ENCODE data around the gene BCAS3.
"Not testable (repeated sequence)": the region's sequence is repeated elsewhere in the genome, so short reads cannot be mapped to it uniquely, and the experiment has no call there.

BCAS3 gene

DNA sequence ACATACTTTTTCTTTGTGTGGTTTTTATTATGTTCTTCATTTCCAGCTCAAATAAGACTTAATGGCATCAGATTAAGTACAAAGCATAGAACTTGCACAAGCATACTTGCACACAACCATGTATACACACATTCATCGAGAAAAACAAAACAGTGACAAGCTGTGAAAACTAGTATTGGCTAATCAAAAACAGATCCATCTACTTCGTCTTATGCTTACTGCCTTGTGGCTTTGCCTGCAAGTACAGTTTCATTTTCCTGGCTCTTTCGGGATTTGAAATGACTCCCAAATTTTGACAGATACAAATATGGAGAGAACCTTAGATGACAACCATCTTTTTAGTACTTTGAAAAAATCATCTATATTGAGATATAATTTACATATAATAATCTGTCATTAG is 338.3 kb downstream of the BCAS3 start:
- DNase-seq, result no peak

GRCh38 chr17:61017317-61018006 is 339.8 kb downstream of the BCAS3 start:
- DNase-seq, result no peak

DNA sequence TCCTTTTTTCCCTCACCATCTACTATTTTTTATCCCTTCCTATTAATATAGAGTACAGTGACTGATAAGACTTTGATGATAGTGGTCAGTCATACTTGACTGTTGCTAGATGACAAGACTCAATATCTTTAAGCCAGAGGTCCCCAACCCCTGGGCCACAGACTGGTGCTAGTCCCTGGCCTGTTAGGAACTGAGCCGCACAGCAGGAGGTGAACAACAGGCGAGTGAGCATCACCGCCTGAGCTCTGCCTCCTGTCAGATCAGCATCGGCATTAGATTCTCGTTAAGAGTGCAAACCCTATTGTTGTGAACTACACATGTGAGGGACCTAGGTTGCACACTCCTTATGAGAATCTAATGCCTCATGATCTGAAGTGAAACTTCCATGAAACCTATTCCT is 341.3 kb downstream of the BCAS3 start:
- DNase-seq, result no peak

DNA sequence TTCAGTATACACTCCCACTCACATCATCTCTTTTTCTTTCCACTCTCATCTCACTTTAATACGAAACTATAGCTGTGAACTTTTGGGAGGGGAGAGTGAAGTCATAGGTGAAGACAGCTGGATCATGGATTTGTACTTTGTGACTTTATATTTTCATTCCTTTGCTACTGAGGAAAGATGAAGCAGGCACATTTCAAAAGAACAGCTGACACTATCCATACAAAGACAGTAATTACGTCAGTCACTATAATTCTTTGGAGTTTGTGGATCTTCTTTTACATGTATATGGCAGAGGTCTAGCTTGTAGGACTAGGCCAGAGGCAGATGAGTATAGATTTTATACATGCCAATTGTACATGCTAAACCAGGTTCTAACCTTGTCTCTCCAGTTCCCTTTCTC is 346.3 kb downstream of the BCAS3 start:
- DNase-seq, result no peak

GRCh38 chr17:61026818-61027217 is 349.2 kb downstream of the BCAS3 start:
- no peak for DNase-seq

DNA sequence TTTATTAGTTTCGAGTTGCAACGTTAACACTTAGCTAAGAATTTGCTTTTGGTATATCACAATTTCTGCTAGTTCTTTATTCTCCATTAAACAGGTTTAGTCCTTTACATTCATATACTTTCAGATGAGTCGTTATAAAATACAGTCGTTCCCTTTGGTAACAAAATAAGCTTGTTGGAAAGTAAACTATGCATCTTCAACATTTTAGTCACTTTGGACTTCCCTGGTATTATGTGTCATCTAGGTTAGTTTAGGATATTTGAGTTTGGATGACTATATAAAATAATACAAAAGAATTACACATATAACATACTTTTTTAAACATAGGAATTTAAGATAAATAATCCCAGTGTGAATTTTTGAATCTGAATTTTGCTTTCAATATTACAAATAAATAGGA is 351.5 kb downstream of the BCAS3 start:
- no peak for DNase-seq

- no peak for DNase-seq
These were observed 363.0 kb downstream of the BCAS3 start for GRCh38 chr17:61040666-61041065.

DNA sequence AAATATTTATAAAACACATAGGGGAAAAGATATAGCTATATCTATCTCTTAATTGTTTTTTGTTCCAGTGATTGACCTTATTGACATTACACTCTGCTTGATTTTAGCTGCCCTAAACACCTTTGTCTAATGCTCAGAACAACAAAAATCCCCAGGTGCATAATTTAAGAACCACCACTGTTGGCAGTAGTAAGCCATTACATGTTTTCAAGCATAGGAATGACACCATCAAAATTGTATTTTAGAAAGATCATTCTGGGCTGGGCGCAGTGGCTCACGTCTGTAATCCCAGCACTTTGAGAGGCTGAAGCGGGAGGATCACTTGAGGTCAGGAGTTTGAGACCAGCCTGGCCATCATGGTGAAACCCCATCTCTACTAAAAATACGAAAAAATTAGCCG is 364.7 kb downstream of the BCAS3 start:
- DNase-seq, result not testable (repeated sequence)

GRCh38 chr17:61047515-61047914 is 369.9 kb downstream of the BCAS3 start:
- DNase-seq, result no peak

GRCh38 chr17:61048376-61049106 is 370.9 kb downstream of the BCAS3 start:
- DNase-seq, result no peak

DNA sequence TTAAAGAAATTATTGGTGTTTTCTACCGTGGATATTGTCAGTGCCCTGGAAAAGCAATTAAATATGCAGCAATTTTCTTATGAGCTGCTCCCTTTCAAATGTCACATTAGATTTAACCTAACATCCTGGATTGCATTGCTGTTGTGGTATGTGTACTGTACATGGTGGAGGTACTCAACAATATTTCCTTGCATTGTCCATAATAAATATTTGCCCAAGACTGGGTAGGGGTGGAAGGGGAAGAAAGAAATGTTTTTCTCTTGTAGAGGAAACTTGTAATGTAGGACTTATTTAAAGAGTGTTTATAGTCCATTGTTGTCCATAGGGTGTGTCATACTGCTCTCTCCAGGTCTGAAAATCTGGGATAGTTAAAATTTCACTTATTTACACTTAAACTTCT is 375.8 kb downstream of the BCAS3 start:
- DNase-seq, result no peak

GRCh38 chr17:61054436-61054835 is 376.8 kb downstream of the BCAS3 start:
- DNase-seq, result no peak

GRCh38 chr17:61057257-61057656 is 379.6 kb downstream of the BCAS3 start:
- DNase-seq, result no peak

GRCh38 chr17:61058066-61058465 is 380.4 kb downstream of the BCAS3 start:
- DNase-seq, result no peak

DNA sequence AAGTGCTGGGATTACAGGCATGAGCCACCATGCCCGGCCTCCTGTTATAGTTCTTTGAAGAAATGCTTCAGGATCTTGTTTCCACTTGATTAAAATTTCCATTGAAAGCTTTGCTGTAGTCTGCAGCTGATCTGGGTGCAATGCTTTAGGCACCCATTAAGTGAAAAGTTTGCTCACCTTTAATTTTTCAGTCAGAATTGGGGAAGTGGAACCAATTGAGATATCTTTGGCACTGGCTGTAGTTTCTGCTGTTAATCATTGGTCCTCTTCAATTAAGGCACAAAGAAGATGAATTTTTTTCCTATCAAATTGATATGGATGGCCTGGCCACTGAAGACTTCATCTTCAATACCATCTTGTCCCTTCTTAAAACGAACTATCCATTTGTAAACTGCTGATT is 385.9 kb downstream of the BCAS3 start:
- no peak for DNase-seq

GRCh38 chr17:61064087-61064951 is 386.7 kb downstream of the BCAS3 start:
- DNase-seq, result no peak

DNA sequence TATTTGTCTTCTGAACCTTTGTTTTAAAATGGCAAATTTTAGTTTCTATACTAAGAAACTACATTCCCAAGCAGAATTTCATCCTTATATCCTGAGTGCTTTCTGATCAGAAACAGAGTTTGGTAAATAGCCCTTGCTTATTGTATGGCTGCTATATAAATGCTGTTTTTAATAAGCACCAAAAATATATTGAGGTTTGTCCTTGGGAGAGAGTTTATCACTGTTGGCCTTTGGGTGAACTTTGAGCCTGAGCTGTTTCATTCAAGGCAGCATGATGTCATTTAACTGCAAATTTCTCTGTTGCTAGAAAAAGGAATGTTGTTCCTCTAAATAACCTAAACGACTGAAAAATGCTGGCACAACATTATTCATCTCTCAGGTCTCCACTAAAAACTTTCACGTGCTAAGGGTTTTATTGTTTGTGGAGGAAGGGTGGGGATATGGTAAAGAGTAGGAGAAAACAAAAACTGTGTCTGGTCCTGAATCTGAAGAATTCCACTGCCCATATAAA is 387.7 kb downstream of the BCAS3 start:
- DNase-seq, result no peak

DNA sequence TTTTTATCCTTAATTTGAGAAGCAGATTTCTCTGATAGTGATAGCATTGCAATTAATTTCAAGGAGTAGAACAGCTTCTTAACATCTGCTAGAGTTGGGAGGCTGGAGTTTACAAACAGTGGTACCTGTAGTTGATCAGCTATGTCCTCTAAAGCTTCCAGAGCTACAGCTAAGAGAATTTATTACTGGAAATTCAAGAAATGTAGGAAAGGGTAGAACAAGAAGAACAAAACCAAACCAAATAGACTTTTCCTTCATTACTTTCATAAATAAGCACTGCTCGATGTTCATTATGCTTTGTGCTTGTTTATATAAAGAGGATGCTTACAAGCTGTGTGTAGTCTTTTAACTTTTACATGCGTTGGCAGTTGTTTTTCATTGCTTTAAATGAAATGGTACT is 388.4 kb downstream of the BCAS3 start:
- no peak for DNase-seq

- DNase-seq, result no peak
These were observed 393.0 kb downstream of the BCAS3 start for GRCh38 chr17:61070649-61071048.

DNA sequence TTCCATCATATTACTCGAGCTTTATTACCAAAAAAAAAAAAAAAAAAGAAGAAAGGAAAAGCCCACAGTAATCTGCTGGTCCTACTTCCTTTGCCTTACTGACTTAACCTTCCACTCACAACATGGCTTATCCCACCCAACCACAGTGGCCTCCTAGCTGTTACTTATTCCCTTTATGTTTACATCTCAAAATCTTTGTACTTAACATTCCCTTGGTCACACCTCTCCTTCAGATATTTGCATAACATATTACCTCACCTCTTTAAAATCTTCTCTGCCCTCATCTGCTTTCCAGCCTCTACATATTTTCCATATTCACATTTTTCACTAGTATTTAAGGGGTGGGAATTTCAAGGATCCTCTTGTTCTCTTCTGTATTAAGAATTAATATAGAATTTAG is 395.0 kb downstream of the BCAS3 start:
- no peak for DNase-seq

DNA sequence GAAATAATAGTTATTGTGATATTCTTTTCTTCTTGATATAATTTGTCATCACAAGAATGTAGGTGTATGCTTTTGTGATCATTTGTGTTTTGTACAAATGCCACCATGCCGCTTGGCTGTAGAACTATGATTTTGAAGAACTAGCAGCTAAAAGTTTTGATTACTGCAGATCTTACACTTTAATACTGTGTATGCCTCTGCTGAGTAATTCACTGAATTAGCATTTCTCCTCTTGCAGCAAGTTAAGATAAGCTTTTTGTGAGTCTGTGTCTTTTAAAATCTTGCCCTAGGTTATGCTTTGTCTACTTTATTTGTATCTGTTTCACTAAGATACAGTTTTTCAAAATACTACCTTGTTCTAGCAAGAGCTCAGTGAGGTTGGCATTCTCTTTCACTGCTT is 395.5 kb downstream of the BCAS3 start:
- no peak for DNase-seq

GRCh38 chr17:61073799-61074513 is 396.3 kb downstream of the BCAS3 start:
- no peak for DNase-seq

DNA sequence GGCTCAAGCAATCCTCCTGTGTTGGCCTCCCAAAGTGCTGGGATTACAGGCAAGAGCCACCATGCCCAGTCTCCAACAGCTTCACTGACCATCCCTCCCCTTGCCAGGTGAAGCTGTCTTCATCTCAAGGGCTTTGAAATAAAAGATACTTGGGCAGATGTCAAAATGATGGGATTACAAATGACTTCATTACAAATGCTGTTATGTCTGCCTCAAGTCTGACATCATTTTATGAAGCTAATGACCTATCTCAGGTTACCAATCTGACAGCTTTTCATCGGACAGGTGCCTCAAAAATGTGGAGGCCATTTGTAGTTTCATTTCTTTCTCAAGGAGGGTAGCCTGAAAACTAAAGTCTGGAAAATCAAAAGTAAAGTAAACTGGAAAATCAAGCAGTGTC is 398.3 kb downstream of the BCAS3 start:
- DNase-seq, result no peak
